Measurements from ENCODE around the gene ITGBL1.

The ITGBL1 gene, protein sequence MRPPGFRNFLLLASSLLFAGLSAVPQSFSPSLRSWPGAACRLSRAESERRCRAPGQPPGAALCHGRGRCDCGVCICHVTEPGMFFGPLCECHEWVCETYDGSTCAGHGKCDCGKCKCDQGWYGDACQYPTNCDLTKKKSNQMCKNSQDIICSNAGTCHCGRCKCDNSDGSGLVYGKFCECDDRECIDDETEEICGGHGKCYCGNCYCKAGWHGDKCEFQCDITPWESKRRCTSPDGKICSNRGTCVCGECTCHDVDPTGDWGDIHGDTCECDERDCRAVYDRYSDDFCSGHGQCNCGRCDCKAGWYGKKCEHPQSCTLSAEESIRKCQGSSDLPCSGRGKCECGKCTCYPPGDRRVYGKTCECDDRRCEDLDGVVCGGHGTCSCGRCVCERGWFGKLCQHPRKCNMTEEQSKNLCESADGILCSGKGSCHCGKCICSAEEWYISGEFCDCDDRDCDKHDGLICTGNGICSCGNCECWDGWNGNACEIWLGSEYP

GRCh38 chr13:101452519-101453485, at the start of gene ITGBL1:
ITGBL1 (plus strand) TSS chr13:101452675; CDS start chr13:101452834, 159 bp downstream.
- no peak for TF ChIP-seq Cebpa-rat (IDR thresholded peaks at IDR 0.05)
- H3K27me3 ChIP-seq = no peaks in the 10 kb centered on the region
- H3K4me1 ChIP-seq = no peaks in the 10 kb centered on the region
- H3K4me2 ChIP-seq = no peak within 1 kb of the TSS
- no peak within 1 kb of the TSS for H3K4me3 ChIP-seq
- H3K9me3 ChIP-seq (replicated peaks in 1 of 11) = no peaks in the 10 kb centered on the region
- no peak within 1 kb of the TSS for H3K27ac ChIP-seq
- H3K9ac ChIP-seq = no peak within 1 kb of the TSS
- no peaks in the 10 kb centered on the region for H4K20me1 ChIP-seq
- H3K36me3 ChIP-seq = no peaks in the 10 kb centered on the region

- Histone ChIP-seq H3K9ac (no peak overlapping the region), H3K4me1 (0 out of 20 replicates have a peak, but pooled peaks cover 0 to 7% (median 0%) of the 10 kb centered on the region in 10 experiments), H3K4me2 (no peak overlapping the region), H3K9me3 (replicated peaks in 1 of 11) (no peaks in the 10 kb centered on the region), H4K20me1 (no peaks in the 10 kb centered on the region), H3K4me3 (no peak overlapping the region), H3K27ac (no peak overlapping the region), H3K27me3 (no peaks in the 10 kb centered on the region), H3K36me3 (no peaks in the 10 kb centered on the region)
- TF ChIP-seq Cebpa-rat (IDR thresholded peaks at IDR 0.05) = no peak
Measured at GRCh38 chr13:101406791-101407190, 45.7 kb upstream of the ITGBL1 start.

- no peaks in the 10 kb centered on the region for H4K20me1 ChIP-seq
- TF ChIP-seq Cebpa-rat (IDR thresholded peaks at IDR 0.05) = no peak
- no peaks in the 10 kb centered on the region for H3K36me3 ChIP-seq
- no peaks in the 10 kb centered on the region for H3K27me3 ChIP-seq
- H3K9me3 ChIP-seq (replicated peaks in 1 of 11) = no peaks in the 10 kb centered on the region
- H3K4me1 ChIP-seq = 0 out of 20 replicates have a peak, but pooled peaks cover 0 to 7% (median 0%) of the 10 kb centered on the region in 10 experiments
- H3K27ac ChIP-seq = no peak overlapping the region
- H3K9ac ChIP-seq = no peak overlapping the region
- no peak overlapping the region for H3K4me2 ChIP-seq
- H3K4me3 ChIP-seq = no peak overlapping the region
Measured at GRCh38 chr13:101408154-101408553, 44.3 kb upstream of the ITGBL1 start.

DNA sequence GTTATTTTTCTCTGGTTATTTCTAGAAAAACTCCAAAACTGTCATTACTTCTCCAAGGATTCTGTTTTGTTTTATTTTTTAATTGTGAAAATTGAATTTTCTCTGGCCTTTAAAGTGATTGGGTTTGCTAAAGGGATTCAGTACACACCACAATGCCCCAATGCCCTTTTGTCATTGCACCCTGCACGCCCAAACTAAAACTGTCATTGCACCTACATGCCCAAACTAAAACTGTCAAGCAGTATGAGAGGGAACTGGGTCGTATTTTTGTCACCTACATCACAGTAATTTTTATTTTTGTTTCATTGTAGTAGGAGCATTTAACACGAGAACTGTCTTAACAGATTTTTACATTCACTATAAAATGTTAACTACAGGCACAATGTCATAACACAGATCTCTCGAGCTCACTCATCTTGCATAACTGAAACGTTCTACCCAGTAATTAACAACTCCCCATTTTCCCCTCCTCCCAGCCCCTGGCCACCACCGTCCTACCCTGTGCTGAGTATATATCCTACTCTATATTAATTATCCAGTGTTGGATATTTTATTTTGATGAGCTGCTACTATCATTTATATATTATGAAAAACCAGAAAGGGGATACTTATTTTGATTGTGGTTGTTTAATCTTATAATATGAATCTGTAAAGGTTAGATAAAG, 43.4 kb upstream of the ITGBL1 start:
- H3K9ac ChIP-seq = no peak overlapping the region

DNA sequence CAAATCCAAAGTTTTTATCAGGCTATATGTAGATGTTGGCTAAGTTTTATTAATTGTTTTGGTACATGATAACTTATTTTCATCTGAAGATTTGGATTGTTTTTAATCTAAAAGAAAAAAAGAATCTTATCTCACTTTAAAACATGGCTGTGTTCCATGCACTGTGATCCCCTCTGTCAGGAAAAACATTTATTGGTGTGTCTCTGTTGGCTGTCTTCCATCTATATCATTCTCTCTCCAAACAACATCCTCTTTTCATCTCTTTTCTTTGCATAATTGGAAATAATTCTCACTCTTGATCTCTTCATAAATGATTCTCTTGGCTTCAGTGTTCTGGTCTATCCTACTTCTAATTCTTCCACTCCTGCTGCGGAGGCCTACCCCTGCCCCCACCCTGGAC, 40.4 kb upstream of the ITGBL1 start:
- Histone ChIP-seq H3K27me3 (no peaks in the 10 kb centered on the region), H3K4me2 (no peak overlapping the region), H3K27ac (no peak overlapping the region), H3K9me3 (replicated peaks in 1 of 11) (peaks cover 3 to 16% (median 10%) of the 10 kb centered on the region in 11 experiments; a peak in 15 of 22 replicates), H3K4me1 (no peaks in the 10 kb centered on the region), H3K36me3 (no peaks in the 10 kb centered on the region), H3K9ac (no peak overlapping the region), H4K20me1 (no peaks in the 10 kb centered on the region), H3K4me3 (no peak overlapping the region)
- TF ChIP-seq Cebpa-rat (IDR thresholded peaks at IDR 0.05) = no peak

More for the DNA sequence above, 43.4 kb upstream of the ITGBL1 start:
- H3K4me3 ChIP-seq = no peak overlapping the region
- no peaks in the 10 kb centered on the region for H3K9me3 ChIP-seq (replicated peaks in 1 of 11)
- no peaks in the 10 kb centered on the region for H3K36me3 ChIP-seq
- H3K4me2 ChIP-seq = no peak overlapping the region
- no peaks in the 10 kb centered on the region for H4K20me1 ChIP-seq
- no peak overlapping the region for H3K27ac ChIP-seq
- H3K27me3 ChIP-seq = no peaks in the 10 kb centered on the region
- H3K4me1 ChIP-seq = 0 out of 20 replicates have a peak, but pooled peaks cover 0 to 7% (median 0%) of the 10 kb centered on the region in 10 experiments
- no peak for TF ChIP-seq Cebpa-rat (IDR thresholded peaks at IDR 0.05)

DNA sequence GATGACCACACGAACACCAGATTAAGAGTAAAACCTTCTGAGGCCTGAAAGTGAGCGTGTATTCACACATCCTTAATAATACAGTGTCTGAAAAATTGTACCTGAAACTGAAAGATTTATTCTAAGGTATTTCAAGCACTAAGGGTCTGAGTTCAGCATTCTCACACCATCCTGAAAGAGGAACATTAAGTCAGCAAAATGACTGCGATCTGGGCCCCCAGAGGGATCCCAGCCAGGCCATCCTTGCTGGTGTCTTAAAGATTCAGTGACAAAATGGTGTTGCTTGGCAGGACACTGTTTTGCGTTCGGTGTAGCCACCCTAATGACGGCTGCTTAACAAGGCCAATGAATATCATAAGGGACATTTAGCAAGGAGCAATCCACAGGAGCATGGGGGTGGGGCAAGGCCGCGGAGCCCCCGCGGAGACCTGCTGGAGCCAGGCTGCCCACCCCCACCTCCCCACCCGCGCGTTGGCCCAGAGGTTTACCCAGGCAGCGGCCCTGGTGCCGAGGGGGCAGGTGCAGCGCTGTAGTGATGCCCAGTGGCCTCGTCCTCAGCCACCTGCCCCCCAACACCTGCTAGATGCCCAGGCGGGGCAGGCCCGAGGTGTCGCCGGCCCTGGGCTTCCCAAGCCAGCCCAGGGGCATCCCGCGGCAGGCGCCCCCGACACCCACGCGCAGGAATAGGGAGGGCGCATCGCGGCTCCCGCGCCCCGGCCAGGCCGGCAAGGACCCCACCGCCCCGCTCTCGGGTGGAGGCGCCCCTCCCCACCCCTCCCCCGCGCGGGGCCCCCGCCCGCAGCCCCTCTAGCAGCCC, 36.9 kb upstream of the ITGBL1 start:
- H3K4me1 ChIP-seq = no peaks in the 10 kb centered on the region
- H3K4me3 ChIP-seq = no peak overlapping the region
- H3K27ac ChIP-seq = no peak overlapping the region
- H4K20me1 ChIP-seq = no peaks in the 10 kb centered on the region
- peaks cover 3 to 17% (median 10%) of the 10 kb centered on the region in 11 experiments; a peak in 15 of 22 replicates for H3K9me3 ChIP-seq (replicated peaks in 1 of 11)
- H3K27me3 ChIP-seq = no peaks in the 10 kb centered on the region
- no peaks in the 10 kb centered on the region for H3K36me3 ChIP-seq
- no peak overlapping the region for H3K4me2 ChIP-seq
- H3K9ac ChIP-seq = no peak overlapping the region
- no peak for TF ChIP-seq Cebpa-rat (IDR thresholded peaks at IDR 0.05)

DNA sequence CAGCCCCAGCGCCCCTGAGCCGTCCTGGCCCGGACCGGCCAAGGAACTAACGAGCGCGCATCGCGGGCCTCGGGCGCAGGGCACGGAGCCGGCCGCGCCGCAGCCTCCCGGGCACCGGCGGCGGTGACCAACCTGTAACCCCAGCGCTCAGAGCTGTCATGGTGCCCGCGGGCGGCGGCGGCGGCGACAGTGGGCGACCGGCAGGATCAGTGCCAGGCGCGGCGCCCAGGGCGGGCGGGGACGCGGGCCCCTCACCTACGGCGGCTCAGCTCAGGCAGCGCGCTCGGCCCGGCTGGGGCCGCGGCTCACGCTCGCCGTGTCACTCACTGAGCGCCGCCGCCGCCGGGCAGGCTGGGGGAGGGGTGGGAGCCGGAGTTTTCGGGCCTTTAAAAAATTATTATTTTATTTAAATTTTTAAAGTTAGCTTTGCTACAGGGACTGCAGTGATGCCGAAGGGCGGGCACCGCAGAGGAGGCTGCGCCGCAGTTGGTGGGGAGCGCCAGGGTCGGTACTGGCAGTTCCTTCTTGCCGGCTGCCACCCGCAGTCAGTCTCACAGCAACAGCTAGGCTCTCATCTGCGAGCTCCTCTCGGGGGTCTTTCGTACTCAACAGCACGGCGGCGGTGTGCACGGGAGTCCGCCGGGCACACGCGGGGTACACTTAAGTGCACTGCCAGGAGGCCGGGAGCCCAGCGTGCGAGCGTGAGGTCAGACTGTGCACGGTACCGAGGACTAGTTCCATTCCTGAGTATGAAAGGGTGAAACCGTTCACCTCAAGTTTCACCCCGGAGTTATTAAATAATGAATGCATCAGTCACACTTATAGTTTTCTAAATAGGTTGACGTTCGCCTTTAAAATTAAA, 36.1 kb upstream of the ITGBL1 start, which contains the start of gene NALCN:
Gene NALCN (minus strand): TSS at position 328 of the 862 bp plus-strand sequence. CDS start 17,382 bp downstream, outside the sequence.
- Histone ChIP-seq H3K36me3 (no peaks in the 10 kb centered on the region), H4K20me1 (no peaks in the 10 kb centered on the region), H3K9ac (no peak within 1 kb of the TSS), H3K4me2 (no peak within 1 kb of the TSS), H3K27ac (no peak within 1 kb of the TSS), H3K4me1 (no peaks in the 10 kb centered on the region), H3K4me3 (no peak within 1 kb of the TSS), H3K27me3 (no peaks in the 10 kb centered on the region), H3K9me3 (replicated peaks in 1 of 11) (peaks cover 3 to 17% (median 10%) of the 10 kb centered on the region in 11 experiments; a peak in 15 of 22 replicates)
- no peak for TF ChIP-seq Cebpa-rat (IDR thresholded peaks at IDR 0.05)
